ENCODE data around the gene FAF1. TPM values are rescaled to one million over a fixed set of nuclear protein-coding genes. Genes with fewer than 3 reads are reported as not detected.
"Not testable (repeated sequence)": the region's sequence is repeated elsewhere in the genome, so short reads cannot be mapped to it uniquely, and the experiment has no call there.

Gene FAF1
- total RNA-seq, 4 donors from 2014 or later: 36.9 to 77.6 (median 48.3) TPM

DNA sequence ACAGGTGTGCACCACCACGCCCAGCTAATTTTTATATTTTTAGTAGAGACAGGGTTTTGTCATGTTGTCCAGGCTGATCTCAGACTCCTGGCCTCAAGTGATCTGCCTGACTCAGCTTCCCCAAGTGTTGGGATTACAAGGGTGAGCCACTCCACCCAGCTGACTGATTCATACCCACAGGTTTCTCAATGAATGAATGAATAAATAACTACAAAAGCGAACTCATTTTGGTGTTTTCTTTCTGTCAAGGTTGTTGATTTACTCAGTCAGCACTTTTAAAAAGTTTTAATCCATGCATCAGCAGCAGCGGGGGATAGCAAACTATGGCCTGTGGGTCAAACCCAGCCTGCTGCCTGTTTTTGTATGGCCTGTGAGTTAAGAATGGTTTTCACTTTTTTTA lies 217.5 kb downstream of the FAF1 start:
- H3K4me1 ChIP-seq: no peaks in the 10 kb centered on the region
- H3K36me3 ChIP-seq: peaks cover 0 to 31% (median 0%) of the 10 kb centered on the region in 3 donors
- H3K27ac ChIP-seq: no peak overlapping the region
- no peaks in the 10 kb centered on the region for H3K9me3 ChIP-seq
- H3K4me3 ChIP-seq: no peak overlapping the region
- TF ChIP-seq, protein P1, sequence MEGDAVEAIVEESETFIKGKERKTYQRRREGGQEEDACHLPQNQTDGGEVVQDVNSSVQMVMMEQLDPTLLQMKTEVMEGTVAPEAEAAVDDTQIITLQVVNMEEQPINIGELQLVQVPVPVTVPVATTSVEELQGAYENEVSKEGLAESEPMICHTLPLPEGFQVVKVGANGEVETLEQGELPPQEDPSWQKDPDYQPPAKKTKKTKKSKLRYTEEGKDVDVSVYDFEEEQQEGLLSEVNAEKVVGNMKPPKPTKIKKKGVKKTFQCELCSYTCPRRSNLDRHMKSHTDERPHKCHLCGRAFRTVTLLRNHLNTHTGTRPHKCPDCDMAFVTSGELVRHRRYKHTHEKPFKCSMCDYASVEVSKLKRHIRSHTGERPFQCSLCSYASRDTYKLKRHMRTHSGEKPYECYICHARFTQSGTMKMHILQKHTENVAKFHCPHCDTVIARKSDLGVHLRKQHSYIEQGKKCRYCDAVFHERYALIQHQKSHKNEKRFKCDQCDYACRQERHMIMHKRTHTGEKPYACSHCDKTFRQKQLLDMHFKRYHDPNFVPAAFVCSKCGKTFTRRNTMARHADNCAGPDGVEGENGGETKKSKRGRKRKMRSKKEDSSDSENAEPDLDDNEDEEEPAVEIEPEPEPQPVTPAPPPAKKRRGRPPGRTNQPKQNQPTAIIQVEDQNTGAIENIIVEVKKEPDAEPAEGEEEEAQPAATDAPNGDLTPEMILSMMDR (IDR thresholded peaks at IDR 0.05): no peak
- no peak for TF ChIP-seq POLR2A (IDR thresholded peaks at IDR 0.05)
- no peaks in the 10 kb centered on the region for H3K27me3 ChIP-seq
- DNase-seq: no peak

DNA sequence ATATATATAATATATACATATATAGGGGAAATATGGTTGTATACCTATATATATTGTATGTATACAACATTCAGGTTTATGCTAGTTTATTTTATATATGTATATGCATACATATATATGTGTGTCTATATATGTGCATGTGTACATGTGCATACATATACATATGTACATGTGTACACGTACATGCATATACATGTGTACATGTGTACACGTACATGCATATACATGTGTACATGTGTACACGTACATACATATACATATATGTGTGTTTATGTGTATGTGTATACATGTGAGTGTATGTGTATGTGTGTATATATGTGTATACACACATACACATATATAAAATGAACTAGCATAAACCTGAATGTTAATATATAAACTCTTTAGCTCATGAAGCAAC lies 220.9 kb downstream of the FAF1 start:
- H3K36me3 ChIP-seq: peaks cover 0 to 37% (median 0%) of the 10 kb centered on the region in 3 donors
- H3K4me3 ChIP-seq: no peak overlapping the region
- TF ChIP-seq, protein P1 (IDR thresholded peaks at IDR 0.05): no peak
- no peak for TF ChIP-seq POLR2A (IDR thresholded peaks at IDR 0.05)
- H3K4me1 ChIP-seq: no peaks in the 10 kb centered on the region
- H3K27ac ChIP-seq: no peak overlapping the region
- no peaks in the 10 kb centered on the region for H3K9me3 ChIP-seq
- H3K27me3 ChIP-seq: no peaks in the 10 kb centered on the region
- no peak for DNase-seq

DNA sequence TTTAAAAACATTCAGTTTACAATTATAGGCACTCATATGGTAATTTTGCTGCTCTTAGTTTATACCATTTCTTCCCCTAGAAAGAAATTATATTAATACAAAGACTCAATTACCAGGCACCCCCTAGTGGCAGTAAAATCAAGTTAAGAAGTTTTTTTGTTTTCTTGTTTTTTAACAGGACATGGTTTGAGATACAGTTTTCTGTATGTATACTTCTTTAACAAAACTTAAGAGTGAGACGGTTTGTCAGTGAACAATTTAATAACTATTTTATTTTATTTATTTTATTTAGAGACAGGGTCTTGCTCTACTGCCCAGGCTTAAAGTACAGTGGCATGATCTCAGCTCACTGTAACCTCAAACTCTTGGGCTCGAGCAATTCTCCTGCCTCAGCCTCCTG lies 224.6 kb downstream of the FAF1 start:
- DNase-seq: no peak
- Histone ChIP-seq H3K9me3 (no peaks in the 10 kb centered on the region), H3K4me1 (no peaks in the 10 kb centered on the region), H3K4me3 (no peak overlapping the region), H3K27me3 (no peaks in the 10 kb centered on the region), H3K27ac (no peak overlapping the region), H3K36me3 (peaks cover 0 to 23% (median 0%) of the 10 kb centered on the region in 3 donors)
- TF ChIP-seq POLR2A (IDR thresholded peaks at IDR 0.05): no peak
- TF ChIP-seq, protein P1 (IDR thresholded peaks at IDR 0.05): peak; percentile 20 to 60 (median 47)

DNA sequence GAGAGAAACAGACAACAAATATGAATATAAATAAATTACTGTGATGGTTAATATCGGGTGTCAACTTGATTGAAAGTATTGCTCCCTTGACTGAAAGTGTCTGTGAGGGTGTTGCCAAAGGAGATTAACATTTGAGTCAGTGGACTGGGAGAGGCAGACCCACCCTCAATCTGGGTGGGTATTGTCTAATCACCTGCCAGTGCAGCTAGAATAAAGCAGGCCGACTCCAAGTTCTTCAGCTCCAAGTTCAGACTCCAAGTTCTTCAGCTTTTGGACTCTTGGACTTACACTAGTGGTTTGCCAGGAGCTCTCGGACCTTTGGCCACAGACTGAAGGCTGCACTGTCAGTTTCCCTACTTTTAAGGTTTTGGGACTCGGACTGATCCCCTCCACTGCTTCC lies 232.5 kb downstream of the FAF1 start:
- H3K36me3 ChIP-seq, H3K9me3 ChIP-seq, H3K4me3 ChIP-seq, H3K27me3 ChIP-seq: not testable (repeated sequence)
- Histone ChIP-seq H3K4me1 (peaks cover 0 to 13% (median 4%) of the 10 kb centered on the region in 4 donors), H3K27ac (peak overlapping the region in 1 of 4 donors; percentile 34)
- DNase-seq: peak in 1 of 3 donors; percentile 59

DNA sequence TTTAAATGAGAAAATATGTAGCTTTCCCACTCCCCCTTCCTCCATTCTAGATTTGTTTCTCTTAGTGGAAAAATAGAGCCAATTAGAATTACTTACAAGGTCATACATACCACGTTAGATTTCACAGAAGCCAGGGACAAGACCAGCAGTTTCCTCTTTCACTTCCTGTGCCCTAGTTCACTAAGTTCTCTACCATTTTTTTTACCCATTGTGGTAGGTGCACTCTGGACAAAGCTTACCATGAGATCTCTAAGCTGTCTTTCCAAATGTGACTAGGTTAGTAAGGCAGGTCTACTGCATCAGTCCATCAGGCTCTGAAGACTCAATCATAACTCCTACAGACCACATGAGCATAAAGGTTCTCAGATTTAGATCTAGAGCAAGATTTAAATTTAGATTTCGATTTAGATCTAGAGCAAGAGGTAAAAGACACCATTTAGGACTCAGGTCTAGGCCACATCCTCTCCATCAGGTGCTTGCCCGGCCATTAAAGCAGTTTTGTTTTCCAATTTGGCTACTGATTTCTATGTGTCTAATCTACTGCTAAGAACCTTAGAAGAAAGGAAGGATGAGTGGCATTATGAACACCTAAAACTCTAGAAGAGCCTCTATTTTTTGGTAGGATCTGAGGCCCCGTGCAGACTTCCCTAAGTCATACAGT lies 235.3 kb downstream of the FAF1 start:
- Histone ChIP-seq H3K36me3 (no peaks in the 10 kb centered on the region), H3K9me3 (no peaks in the 10 kb centered on the region), H3K27ac (peak overlapping the region; percentile 20 to 64 (median 52)), H3K4me3 (no peak overlapping the region), H3K4me1 (peaks cover 0 to 13% (median 4%) of the 10 kb centered on the region in 4 donors), H3K27me3 (no peaks in the 10 kb centered on the region)
- TF ChIP-seq POLR2A (IDR thresholded peaks at IDR 0.05): no peak
- TF ChIP-seq, protein P1 (IDR thresholded peaks at IDR 0.05): no peak
- DNase-seq: no peak

DNA sequence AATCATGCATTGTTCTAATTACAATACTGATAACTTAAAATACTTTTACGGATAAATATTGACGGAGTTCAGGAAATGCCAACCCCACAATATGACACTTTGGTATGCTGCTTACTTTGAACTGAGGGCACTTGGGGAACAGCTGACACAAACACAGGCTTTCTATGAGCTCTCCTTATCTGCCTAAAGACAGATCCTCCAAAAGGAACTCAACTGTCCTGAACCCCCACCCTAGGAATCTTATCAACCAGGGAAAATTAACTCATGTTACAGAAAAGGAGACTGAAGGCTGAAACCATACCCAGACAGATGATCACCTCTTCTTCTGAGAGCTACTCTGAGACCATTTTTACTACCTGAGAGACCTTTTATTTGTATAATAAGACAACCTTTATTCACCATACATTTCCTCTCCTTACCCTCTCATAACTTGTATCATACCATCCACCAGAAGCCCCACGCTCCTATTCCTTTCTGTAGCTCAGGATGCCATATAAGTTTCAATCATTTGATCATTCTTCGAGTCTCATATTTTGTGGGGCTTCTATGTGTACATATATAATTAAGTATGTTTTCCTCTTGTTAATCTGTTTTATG lies 239.5 kb downstream of the FAF1 start:
- H3K36me3 ChIP-seq: no peaks in the 10 kb centered on the region
- no peaks in the 10 kb centered on the region for H3K27me3 ChIP-seq
- H3K4me1 ChIP-seq: peaks cover 0 to 13% (median 4%) of the 10 kb centered on the region in 4 donors
- TF ChIP-seq, protein P1 (IDR thresholded peaks at IDR 0.05): no peak
- no peak for TF ChIP-seq POLR2A (IDR thresholded peaks at IDR 0.05)
- no peak overlapping the region for H3K4me3 ChIP-seq
- H3K9me3 ChIP-seq: no peaks in the 10 kb centered on the region
- no peak for DNase-seq
- no peak overlapping the region for H3K27ac ChIP-seq
